Activated CD8-positive, alpha-beta memory T cell treated with anti-CD3 and anti-CD28 coated beads, Interleukin-2, amount 10 ng/mL, durations not matched to agents 7 days and 5 days (primary cell): Measurements from ENCODE around the gene IMP3. TPM values are rescaled to one million over a fixed set of nuclear protein-coding genes. Genes with fewer than 3 reads are reported as not detected.
"Not testable (repeated sequence)": the region's sequence is repeated elsewhere in the genome, so short reads cannot be mapped to it uniquely, and the experiment has no call there.

Experiments
- ATAC-seq: fragments of 150-1000 bp; cut with Tn5 transposase; one replicate; pipeline ENCODE4 v1.10.0; 2021; ENCODE audit warnings: moderate library complexity
- CTCF ChIA-PET: fragments of 350-600 bp; sonication (Branson Sonifier 250); formaldehyde crosslinking; loops from one replicate; lab custom pipeline; 2021; ENCODE audit warnings: antibody characterized with exemption; lab: Charles Lee
- DNase-seq: peaks from one replicate; pipeline ENCODE4 v3.0.0-alpha.2; 2020
- H3K27ac Mint-ChIP-seq: one replicate; pipeline ENCODE4 v1.8.0; 2021; ENCODE audit warnings: mild to moderate bottlenecking, mixed read lengths
- H3K27me3 Mint-ChIP-seq: one replicate; pipeline ENCODE4 v1.8.0; 2021; ENCODE audit warnings: mixed read lengths
- H3K36me3 Mint-ChIP-seq: one replicate; pipeline ENCODE4 v1.8.0; 2021; ENCODE audit warnings: mild to moderate bottlenecking, mixed read lengths
- H3K4me1 Mint-ChIP-seq: one replicate; pipeline ENCODE4 v1.8.0; 2021; ENCODE audit warnings: mixed read lengths
- H3K4me3 Mint-ChIP-seq: one replicate; pipeline ENCODE4 v1.8.0; 2021; ENCODE audit warnings: mild to moderate bottlenecking, moderate library complexity, mixed read lengths
- H3K9me3 Mint-ChIP-seq: one replicate; pipeline ENCODE4 v1.8.0; 2022; ENCODE audit warnings: low read depth, mixed read lengths
- total RNA-seq, 2 experiments: library from RNA; stranded (reverse); gene quantifications; one replicate each; pipeline ENCODE4 v1.2.3, GENCODE V29; 2021

The IMP3 gene
- total RNA-seq, 2 experiments from 2014 or later = 84.0 to 109 TPM

GRCh38 chr15:75641179-75641503 is 1.1 kb upstream of the IMP3 start:
- Mint-ChIP-seq H3K9me3 (no peaks in the 10 kb centered on the region), H3K27ac (peak overlapping the region; percentile 93), H3K4me3 (peak overlapping the region; percentile 91), H3K4me1 (peaks cover 29% of the 10 kb centered on the region), H3K27me3 (peaks cover 2% of the 10 kb centered on the region), H3K36me3 (peaks cover 16% of the 10 kb centered on the region)
- CTCF ChIA-PET = interaction anchor here (0.7 to 5.7 kb wide), 18 partner anchors 9 to 273 kb away, joined by 3 to 68 read pairs (median 6); partner anchors contain the start of genes MAN2C1, PTPN9, SIN3A and SNUPN
- no peak for ATAC-seq
- DNase-seq = no peak

DNA sequence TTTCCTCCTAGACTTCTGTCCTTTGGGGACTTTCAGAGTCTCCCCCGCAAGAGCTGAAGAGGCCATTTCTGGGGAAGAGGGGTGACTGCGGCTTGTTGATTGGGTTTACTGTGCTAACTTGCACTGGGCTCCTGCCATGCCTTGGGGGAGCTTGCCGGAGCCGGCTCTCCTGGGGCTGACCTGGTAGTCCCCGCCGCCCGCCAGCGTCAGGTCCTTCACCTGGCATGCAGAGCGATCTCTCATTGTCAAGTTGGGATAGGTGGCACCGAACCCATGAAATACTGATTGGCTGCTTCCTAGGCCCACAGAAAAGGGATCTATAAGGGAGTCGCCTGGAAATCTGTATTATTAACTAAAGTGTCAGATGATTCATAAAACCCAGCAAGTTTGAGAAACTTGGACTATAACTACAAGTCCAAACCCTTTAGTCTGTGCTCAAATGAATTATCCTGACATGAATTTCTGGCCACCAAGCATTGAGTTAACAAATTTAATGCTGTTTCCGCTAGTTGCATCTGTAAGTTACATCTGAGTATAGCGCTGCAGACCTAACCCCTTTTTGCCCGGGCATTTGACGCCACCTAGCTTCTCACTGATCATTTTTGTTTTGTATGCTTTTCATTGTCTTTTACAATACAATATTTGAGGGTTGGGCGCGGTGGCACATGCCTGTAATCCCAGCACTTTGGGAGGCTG is 607 bp upstream of the IMP3 start:
- no peaks in the 10 kb centered on the region for H3K9me3 Mint-ChIP-seq
- peaks cover 33% of the 10 kb centered on the region for H3K4me1 Mint-ChIP-seq
- peak; percentile 82 for DNase-seq
- H3K4me3 Mint-ChIP-seq = peak overlapping the region; percentile 91
- no peaks in the 10 kb centered on the region for H3K27me3 Mint-ChIP-seq
- peak overlapping the region; percentile 93 for H3K27ac Mint-ChIP-seq
- CTCF ChIA-PET = interaction anchor here (0.6 to 5.7 kb wide), 23 partner anchors 9 to 272 kb away, joined by 3 to 68 read pairs (median 5); partner anchors contain the start of genes MAN2C1, PTPN9, SIN3A and SNUPN
- peaks cover 16% of the 10 kb centered on the region for H3K36me3 Mint-ChIP-seq
- ATAC-seq = peak; percentile 60

GRCh38 chr15:75639191-75639708 is 774 bp downstream of the IMP3 start:
- ATAC-seq (no peak), DNase-seq (no peak)
- Mint-ChIP-seq H3K4me3 (peak overlapping the region; percentile 91), H3K36me3 (peaks cover 16% of the 10 kb centered on the region), H3K9me3 (no peaks in the 10 kb centered on the region), H3K27ac (peak overlapping the region; percentile 93), H3K4me1 (peaks cover 35% of the 10 kb centered on the region), H3K27me3 (no peaks in the 10 kb centered on the region)
- CTCF ChIA-PET = interaction anchor here (0.6 to 5.7 kb wide), 17 partner anchors 8 to 286 kb away, joined by 3 to 68 read pairs (median 8); partner anchors contain the start of genes MAN2C1, PTPN9, SIN3A and SNUPN

DNA sequence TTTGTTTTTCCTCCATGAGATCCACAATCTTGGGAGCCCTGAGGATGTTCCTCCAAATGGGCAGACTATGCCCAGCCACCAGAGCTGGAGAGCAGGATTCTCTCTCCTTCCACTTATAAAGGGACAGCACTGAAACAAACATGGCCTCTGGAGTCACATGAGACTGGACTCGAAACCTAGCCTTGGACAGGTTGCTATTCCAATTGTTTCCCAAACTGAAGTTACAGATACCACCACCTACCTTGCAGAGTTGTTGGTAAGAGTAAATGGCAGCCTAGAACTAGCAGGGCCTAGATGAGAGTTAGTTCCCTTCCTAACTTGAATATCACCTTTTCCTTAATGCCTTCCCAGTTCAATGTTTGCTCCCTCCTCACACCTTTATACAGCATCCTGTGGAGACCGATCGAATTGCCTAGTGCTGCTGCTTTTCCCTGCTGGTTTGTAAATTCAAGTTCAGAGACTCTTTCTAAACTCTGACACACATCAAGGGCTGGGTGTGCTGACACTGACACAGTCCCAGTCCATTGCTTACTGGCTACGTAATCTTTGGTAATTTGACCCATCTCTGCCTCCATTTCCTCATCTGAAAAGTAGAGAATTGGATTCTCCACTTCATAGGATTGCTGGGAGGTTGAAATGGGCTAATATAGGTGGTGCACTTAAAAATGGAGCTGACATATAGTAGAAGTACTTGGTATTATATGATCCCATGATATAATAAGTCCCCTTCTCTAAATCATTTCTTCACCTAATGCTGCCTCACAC is 2.6 kb downstream of the IMP3 start:
- DNase-seq (no peak), ATAC-seq (no peak)
- H3K9me3 Mint-ChIP-seq = no peaks in the 10 kb centered on the region
- peak overlapping the region; percentile 1 for H3K27ac Mint-ChIP-seq
- peak overlapping the region; percentile 91 for H3K4me3 Mint-ChIP-seq
- peaks cover 35% of the 10 kb centered on the region for H3K4me1 Mint-ChIP-seq
- H3K27me3 Mint-ChIP-seq = no peaks in the 10 kb centered on the region
- H3K36me3 Mint-ChIP-seq = peaks cover 16% of the 10 kb centered on the region
- CTCF ChIA-PET = interaction anchor here (0.8 to 5.7 kb wide), 9 partner anchors 10 to 269 kb away, joined by 3 to 68 read pairs (median 20); partner anchors contain the start of genes MAN2C1, SIN3A, SNUPN and SNX33

- Mint-ChIP-seq H3K4me1 (peaks cover 29% of the 10 kb centered on the region), H3K9me3 (no peaks in the 10 kb centered on the region), H3K27me3 (no peaks in the 10 kb centered on the region), H3K4me3 (no peak overlapping the region), H3K27ac (no peak overlapping the region), H3K36me3 (peaks cover 16% of the 10 kb centered on the region)
- CTCF ChIA-PET = interaction anchor here (1.1 to 3.3 kb wide), 2 partner anchors 9 to 182 kb away, joined by 4 to 20 read pairs; partner anchors contain the start of gene SNUPN
- DNase-seq = no peak
- no peak for ATAC-seq
Measured at GRCh38 chr15:75636026-75636425, 4.0 kb downstream of the IMP3 start.

GRCh38 chr15:75633922-75634321 is 6.1 kb downstream of the IMP3 start:
- Mint-ChIP-seq H3K36me3 (peaks cover 10% of the 10 kb centered on the region), H3K4me1 (peaks cover 24% of the 10 kb centered on the region)
- CTCF ChIA-PET = interaction anchor here (0.7 to 1.3 kb wide), 3 partner anchors 14 to 55 kb away, joined by 3 to 6 read pairs (median 3); partner anchors contain the start of genes PTPN9 and SNX33
- H3K27me3 Mint-ChIP-seq, H3K4me3 Mint-ChIP-seq, ATAC-seq, H3K27ac Mint-ChIP-seq, H3K9me3 Mint-ChIP-seq, DNase-seq: not testable (repeated sequence)

DNA sequence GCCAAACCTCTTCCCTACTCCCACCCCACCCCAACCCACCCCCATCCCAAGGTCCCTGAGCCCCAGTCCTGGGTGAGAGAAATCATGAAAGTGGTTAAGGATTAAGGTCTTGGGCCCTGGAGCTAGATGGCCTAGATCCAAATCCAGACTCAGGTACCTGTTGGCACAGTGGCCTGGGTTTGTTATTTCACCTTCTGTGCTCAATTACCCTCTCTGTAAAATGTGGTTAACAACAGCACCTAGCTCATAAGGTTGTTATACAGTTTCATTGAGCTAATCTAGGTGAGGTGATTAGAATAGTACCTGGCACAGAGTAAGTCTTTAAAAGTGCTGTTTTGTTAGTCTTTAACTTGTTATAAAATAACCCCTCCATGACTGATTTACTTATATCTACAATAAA is 8.1 kb downstream of the IMP3 start:
- Mint-ChIP-seq H3K9me3 (no peaks in the 10 kb centered on the region), H3K27me3 (no peaks in the 10 kb centered on the region), H3K4me3 (no peak overlapping the region), H3K4me1 (peaks cover 14% of the 10 kb centered on the region), H3K36me3 (no peaks in the 10 kb centered on the region), H3K27ac (no peak overlapping the region)
- DNase-seq (no peak), ATAC-seq (no peak)
- CTCF ChIA-PET = interaction anchor here (1.2 kb wide), 1 partner anchor 8 kb away, joined by 5 read pairs; the partner anchor contains the start of gene IMP3

DNA sequence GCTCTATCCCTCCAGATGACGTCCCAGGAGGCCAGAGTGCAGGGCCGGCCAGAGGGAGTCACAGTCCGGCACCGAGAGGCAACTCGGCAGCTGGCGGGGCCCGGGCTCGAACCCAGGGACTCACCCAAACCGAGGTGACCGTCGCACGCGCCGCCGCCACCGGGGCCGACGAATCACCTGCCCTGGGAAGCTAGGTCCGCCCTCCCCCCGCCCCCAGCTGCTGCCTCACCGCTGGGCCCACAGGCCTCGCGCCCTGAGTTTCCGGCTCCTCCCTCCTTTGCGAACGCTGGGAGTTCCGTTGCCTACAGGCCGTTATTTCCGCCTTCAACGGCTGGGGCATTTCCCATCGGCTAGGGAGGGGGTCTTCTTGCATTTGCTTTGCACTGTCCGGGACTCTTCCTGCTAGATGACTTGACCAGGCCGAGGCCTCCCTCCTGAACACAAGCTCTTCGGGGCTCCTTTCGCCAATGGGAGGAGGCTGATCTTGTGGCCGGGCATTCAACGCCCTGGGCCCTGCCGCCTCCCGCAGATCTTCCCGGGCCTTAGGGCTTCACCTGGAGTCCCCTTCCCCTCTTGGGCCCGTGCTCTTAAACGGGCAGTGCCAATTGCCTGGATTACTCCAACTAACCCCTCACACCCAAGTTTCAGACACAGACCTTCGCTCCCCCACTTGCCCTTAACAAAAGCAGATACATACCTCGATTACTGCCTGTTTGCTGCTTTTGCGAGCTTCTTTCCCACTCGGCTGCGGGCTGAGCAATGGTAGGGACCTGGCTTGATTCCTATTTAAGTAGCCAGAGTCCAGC is 14.3 kb downstream of the IMP3 start, which contains the start of gene SNUPN:
TSS of gene SNUPN (minus strand) at position 184 of the 806 bp plus-strand sequence. CDS start 4,674 bp downstream, outside the sequence.
- peak; percentile 97 for DNase-seq
- ATAC-seq = peak; percentile 90
- Mint-ChIP-seq H3K27me3 (no peaks in the 10 kb centered on the region), H3K4me3 (peak within 1 kb of the TSS; percentile 96), H3K27ac (peak within 1 kb of the TSS; percentile 99), H3K36me3 (peaks cover 5% of the 10 kb centered on the region), H3K4me1 (peaks cover 31% of the 10 kb centered on the region), H3K9me3 (no peaks in the 10 kb centered on the region)
- CTCF ChIA-PET = interaction anchor here (0.7 to 3.2 kb wide), 14 partner anchors 11 to 258 kb away, joined by 3 to 23 read pairs (median 5); partner anchors contain the start of genes IMP3 and SNX33

DNA sequence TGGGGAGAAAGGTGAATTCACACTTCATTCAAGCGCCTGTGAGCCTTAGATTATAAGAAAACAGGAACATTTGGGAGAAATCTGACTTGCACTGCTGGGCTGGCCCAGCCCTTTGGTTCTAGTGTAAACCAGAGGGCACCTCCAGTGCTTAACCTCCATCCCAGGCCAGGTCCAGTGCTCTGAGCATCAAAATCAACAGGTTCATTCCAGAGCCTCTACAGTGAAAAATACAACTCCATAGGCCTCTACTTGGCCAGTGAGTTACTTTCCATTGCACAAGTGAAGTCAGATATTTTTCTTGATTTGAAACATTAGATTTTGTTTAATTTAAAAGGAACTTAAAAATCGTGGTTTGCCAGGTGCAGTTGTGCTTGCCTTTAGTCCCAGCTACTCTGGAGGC is 17.5 kb downstream of the IMP3 start:
- H3K27ac Mint-ChIP-seq = peak overlapping the region; percentile 44
- ATAC-seq = no peak
- H3K36me3 Mint-ChIP-seq = peaks cover 16% of the 10 kb centered on the region
- H3K4me3 Mint-ChIP-seq = no peak overlapping the region
- CTCF ChIA-PET = interaction anchor here (1.2 kb wide), 1 partner anchor 25 kb away, joined by 3 read pairs; no protein-coding TSS in a partner anchor
- no peaks in the 10 kb centered on the region for H3K9me3 Mint-ChIP-seq
- peaks cover 36% of the 10 kb centered on the region for H3K4me1 Mint-ChIP-seq
- H3K27me3 Mint-ChIP-seq = no peaks in the 10 kb centered on the region
- no peak for DNase-seq

DNA sequence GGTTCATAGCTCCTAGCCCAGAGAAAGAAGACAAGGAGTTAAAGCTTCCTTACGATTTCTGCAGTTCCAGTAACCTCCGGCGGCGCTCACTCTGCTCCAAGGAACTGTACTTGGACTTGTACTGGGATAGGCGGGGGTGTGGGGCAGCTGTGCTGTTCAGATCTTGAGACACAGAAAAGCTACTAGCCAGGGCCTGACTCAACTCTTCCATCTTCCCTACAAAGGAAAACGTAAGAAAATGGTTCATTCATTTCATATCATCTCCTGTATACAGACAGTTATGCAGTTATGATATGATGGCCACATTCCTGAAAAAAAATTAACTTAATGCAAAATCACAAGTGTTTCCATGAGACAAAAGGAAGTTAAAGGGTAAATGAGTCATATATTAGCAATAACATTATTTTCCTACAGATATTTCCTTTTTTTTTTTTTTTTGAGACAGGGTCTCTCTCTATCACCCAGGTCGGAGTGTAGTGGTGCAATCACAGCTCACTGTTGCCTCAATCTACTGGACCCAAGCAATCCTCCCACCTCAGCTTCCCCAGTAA is 19.1 kb downstream of the IMP3 start:
- ATAC-seq = no peak
- CTCF ChIA-PET = interaction anchor here (0.6 to 1.3 kb wide), 3 partner anchors 14 to 253 kb away, joined by 3 to 4 read pairs (median 3); partner anchors contain the start of gene MAN2C1
- no peaks in the 10 kb centered on the region for H3K27me3 Mint-ChIP-seq
- no peaks in the 10 kb centered on the region for H3K9me3 Mint-ChIP-seq
- H3K27ac Mint-ChIP-seq = peak overlapping the region; percentile 62
- DNase-seq = no peak
- peaks cover 25% of the 10 kb centered on the region for H3K36me3 Mint-ChIP-seq
- H3K4me3 Mint-ChIP-seq = no peak overlapping the region
- peaks cover 25% of the 10 kb centered on the region for H3K4me1 Mint-ChIP-seq

DNA sequence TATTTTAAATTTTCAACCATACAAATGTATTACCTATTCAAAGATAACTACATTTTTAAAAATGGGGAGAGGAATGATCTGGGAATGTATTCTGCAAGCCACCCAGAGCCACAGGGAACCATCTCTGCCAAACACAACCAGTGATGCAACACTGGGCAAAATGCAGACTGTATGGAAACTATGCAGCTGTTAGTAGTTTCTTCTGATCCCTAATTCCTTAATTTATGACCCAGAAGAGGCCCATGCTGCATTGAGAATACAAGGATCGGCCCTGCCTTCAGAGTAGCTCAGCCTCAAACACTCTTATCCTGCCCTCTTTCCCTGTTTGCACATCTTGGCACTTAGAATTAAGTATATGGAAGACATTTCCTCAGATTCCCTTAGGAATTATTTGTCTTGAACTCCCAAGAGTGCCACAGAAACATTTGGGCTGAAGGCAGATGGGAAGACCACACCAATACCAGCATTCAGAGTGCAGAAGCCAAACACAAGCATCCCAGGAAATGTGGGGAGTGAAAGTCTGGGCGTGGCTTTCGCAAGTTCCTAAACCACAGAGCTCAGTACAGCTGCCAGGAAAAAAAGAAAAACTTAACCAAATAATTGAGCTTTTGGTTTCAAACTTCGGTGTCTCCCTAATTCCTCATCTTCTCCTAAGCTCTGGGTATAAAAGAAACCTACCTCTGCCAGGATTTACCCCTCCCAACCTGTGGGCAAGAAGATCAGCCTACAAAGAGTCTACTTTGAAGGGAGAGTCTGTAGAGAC is 19.8 kb downstream of the IMP3 start:
- Mint-ChIP-seq H3K4me3 (no peak overlapping the region), H3K4me1 (peaks cover 24% of the 10 kb centered on the region), H3K27ac (peak overlapping the region; percentile 62), H3K9me3 (no peaks in the 10 kb centered on the region), H3K27me3 (no peaks in the 10 kb centered on the region), H3K36me3 (peaks cover 29% of the 10 kb centered on the region)
- DNase-seq = no peak
- ATAC-seq = no peak
- CTCF ChIA-PET = interaction anchor here (0.6 to 1.3 kb wide), 3 partner anchors 14 to 252 kb away, joined by 3 to 4 read pairs (median 3); partner anchors contain the start of gene MAN2C1
